ENCODE data around the gene KCTD11.

Gene KCTD11

DNA sequence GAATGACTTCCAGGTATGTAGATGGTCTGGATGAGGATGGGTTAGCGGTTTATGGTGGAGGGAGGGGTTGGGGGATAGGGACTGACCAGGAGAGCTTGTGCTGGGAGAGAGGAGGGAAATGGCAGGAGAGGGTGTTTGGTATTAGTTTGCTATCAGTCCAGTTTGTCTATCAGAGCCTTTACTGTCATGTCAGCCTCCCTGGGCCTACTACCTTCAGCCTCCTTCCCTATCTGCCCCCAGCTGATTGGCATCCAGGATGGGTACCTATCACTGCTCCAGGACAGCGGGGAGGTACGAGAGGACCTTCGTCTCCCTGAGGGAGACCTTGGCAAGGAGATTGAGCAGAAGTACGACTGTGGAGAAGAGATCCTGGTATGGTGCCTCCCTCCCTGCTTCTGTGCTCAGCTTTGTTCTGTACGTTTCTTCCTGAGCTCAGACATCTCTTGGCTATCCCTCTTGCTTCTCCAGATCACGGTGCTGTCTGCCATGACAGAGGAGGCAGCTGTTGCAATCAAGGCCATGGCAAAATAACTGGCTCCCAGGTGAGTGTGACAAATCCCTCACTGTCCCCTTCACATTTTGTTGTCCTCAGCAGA, 40.8 kb upstream of the KCTD11 start:
- TF ChIP-seq, protein P1, sequence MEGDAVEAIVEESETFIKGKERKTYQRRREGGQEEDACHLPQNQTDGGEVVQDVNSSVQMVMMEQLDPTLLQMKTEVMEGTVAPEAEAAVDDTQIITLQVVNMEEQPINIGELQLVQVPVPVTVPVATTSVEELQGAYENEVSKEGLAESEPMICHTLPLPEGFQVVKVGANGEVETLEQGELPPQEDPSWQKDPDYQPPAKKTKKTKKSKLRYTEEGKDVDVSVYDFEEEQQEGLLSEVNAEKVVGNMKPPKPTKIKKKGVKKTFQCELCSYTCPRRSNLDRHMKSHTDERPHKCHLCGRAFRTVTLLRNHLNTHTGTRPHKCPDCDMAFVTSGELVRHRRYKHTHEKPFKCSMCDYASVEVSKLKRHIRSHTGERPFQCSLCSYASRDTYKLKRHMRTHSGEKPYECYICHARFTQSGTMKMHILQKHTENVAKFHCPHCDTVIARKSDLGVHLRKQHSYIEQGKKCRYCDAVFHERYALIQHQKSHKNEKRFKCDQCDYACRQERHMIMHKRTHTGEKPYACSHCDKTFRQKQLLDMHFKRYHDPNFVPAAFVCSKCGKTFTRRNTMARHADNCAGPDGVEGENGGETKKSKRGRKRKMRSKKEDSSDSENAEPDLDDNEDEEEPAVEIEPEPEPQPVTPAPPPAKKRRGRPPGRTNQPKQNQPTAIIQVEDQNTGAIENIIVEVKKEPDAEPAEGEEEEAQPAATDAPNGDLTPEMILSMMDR (conservative IDR thresholded peaks at IDR 0.05), result no peak
- no peak overlapping the region for H3K27ac ChIP-seq

DNA sequence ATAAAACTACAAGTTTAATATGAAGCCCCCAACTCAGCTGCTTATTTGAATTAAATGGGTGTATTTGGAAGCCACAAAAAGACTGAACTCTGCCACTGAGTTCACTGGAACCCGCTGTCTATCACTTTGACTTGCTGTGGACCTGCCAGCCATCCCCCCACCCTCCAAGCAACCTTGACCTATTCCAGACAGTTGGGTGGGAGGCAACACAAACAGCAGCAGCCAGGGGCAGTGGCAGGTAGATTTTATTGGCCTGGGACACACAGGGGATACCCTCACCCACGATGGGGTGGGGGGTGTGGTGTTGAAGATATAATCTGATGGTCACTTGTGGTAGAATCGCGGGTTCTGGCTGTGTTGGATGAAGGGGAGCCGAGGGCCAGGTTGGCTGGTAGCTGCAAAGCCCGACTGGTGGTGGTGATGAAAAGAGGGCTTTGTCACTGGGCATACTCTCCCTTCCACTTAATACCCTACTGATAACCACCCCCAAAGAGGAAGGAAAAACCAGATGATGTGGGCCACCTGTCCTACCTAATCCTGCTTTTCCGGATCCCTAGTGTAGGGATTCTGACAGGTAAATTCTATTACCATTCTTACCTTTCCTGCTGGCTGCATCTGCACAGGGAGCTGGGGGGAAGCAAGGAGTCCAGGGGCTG, 39.4 kb upstream of the KCTD11 start:
- TF ChIP-seq, protein P1 (conservative IDR thresholded peaks at IDR 0.05), result no peak
- H3K27ac ChIP-seq, result no peak overlapping the region

DNA sequence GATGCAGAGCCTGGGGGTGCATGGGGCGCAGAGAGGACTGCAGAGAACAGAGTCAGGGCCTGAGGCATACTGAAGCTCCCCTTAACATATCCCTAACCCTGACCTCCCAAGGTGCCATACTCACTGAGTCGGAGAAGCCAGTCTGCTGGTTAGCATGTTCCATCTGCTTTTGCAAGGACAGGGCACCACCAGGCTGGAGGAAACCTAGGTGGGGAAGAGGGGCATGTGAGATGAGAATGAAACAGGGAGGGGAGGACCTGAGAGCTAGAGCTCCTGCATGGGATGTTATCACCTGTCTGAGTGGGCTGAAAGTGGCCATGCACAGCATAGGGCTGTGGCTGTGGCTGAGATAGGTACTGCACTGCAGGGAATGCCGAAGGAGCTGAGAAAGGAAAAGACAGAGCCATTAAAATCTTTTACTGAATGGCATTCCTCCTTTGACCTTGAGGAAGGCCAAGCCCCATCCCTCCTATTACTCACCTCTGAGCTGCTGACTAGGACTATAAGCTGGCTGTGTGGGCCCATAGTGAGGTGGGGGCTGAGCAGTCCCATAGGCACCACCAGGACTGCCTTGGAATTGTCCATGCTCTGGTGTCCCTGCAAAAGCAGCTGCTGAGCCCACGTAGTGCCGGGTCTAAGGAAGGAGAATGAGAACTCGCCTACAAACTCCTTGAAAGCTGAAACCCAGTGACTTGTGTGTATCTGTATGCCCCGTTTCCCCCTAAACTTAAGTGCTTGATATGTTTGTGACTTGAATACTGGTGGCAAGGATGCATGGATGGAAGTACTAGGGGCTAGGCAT, 38.7 kb upstream of the KCTD11 start:
- TF ChIP-seq, protein P1 (conservative IDR thresholded peaks at IDR 0.05), result no peak
- no peak overlapping the region for H3K27ac ChIP-seq

DNA sequence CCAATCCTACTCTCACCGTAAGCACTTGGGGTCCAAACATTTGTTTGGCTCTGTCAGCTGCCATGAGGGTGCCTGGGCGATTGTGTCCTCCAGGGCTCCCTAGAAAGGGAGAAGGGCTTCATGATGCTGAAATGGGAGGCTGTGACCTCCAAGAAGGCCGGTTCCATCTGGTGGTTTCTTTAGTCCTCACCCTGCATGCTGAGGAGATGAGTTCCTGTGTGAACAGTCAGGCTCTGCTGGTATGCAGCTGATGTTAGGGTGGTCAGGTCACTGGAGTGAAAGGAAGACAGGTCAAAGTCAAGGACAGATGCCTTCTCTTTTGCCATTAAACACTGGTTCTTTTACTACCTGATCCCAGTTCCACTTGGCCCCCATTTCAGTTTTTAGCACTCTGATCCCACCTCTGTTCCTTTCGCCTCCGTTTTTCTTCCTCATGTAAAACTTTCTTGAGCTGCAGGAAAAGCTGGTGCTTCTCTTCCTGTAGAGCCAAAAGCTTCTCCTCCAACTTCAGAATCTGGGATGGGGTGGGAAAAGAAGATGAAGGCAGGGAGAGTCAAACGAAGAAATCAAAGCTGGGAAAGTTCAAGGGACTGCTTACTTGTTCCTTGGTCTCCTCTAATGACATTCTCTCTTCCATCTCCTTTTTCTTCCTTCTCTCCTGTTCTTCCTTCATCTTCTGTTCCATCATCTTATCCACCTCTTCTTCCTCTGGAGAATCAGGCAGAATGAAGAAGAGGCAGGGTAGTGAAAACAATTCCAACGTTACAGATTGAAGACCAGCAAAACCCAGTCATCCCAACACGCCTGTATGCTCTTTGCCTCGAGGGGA, 37.9 kb upstream of the KCTD11 start:
- TF ChIP-seq, protein P1 (conservative IDR thresholded peaks at IDR 0.05), result no peak
- H3K27ac ChIP-seq, result peak overlapping the region; percentile 85

DNA sequence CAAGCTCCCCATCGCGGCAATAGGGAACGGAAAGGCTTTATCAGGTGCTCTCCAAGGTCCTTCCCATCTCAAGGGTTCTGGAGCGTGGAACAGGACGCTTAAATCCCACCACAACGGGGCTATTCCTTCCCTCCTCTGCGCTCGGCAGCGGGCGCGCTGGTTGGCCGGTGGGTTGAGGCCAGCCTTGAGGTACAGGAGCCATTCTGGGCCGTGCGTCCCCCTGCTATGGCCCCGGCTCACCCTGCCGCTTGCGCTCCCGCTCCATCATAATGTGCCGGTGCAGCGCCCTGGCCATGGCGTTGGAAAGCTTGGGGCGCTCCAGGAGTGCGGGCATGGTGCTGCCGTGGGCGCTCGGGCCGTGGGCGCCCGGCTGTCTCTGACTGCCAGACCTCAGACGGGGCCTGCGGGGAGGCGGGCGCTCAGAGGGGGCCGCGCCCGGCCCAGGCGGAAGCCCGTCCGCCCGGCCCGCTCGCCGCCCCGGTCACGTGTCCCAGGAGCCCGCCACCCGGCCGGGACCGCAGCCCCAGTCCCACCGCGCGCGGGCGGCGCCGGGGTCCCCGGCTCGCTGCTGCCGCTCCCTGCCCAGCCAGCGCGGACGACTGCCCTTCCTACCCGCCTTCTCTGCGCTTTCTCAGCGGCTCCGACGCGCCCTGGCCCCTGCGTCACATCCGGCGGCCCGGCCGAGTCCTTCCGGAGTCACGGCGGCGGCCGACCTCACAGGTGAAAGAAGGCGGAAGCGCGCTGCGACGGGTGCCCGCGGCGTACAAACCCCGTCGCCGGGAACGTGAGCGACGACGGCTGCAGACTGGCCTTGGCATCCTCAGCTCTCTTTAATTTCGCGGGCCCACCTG, 37.0 kb upstream of the KCTD11 start, which contains the start of gene GPS2:
TSS of gene GPS2 (minus strand) at position 642 of the 851 bp plus-strand sequence. CDS start at position 334, 308 bp downstream.
- TF ChIP-seq, protein P1 (conservative IDR thresholded peaks at IDR 0.05), result no peak
- H3K27ac ChIP-seq, result peak within 1 kb of the TSS; percentile 85

DNA sequence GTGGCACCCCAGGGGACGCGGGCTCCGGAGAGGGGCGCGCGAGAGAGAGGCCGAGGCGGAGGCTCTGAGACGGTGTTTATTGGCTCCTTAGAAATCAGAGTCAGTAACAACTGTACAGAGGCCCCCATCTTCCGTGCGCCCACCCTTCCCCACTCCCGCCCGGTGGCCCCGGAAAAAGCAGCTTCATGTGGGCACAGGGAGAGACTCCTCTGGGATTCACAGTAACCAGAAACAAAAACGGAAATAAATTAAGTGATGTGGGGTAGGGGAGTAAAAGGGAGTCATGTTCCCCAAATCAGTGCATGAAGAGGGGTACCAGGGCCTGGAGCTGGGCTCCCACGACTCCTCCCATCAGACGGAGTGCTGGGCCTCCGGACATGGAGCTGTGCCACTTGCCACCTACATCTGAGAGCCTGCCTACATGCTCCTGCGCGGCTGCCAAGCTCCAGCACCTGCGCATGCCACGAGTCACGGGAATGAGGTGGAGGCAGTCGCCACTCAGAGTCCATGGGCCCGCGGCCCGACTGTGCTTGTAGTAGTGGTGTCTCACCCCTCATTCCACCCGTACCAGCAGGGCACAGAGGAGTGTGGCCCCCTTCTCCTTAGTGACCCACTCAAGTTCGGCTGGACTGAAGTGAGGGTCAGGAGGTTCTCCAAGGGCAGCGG, 36.3 kb upstream of the KCTD11 start:
- H3K27ac ChIP-seq, result peak overlapping the region; percentile 85

More for the DNA sequence above, 36.3 kb upstream of the KCTD11 start:
- TF ChIP-seq, protein P1 (conservative IDR thresholded peaks at IDR 0.05), result no peak
